ENCODE results near the gene LCP1.

LCP1 gene

GRCh38 chr13:46126552-46127357 is 55.2 kb downstream of the LCP1 start:
- DNase-seq (ENCODE audit: low spot score), result peak; percentile 81

- no peak for DNase-seq (ENCODE audit: low spot score)
These were observed 55.9 kb downstream of the LCP1 start for GRCh38 chr13:46126056-46126455.

- peak; percentile 40 for DNase-seq (ENCODE audit: low spot score)
These were observed 56.7 kb downstream of the LCP1 start for GRCh38 chr13:46124967-46125933.

GRCh38 chr13:46124531-46124966 is 57.4 kb downstream of the LCP1 start:
- DNase-seq (ENCODE audit: low spot score), result no peak

GRCh38 chr13:46122304-46122703 is 59.7 kb downstream of the LCP1 start:
- no peak for DNase-seq (ENCODE audit: low spot score)

- no peak for DNase-seq (ENCODE audit: low spot score)
These were observed 60.3 kb downstream of the LCP1 start for GRCh38 chr13:46121597-46122163.

DNA sequence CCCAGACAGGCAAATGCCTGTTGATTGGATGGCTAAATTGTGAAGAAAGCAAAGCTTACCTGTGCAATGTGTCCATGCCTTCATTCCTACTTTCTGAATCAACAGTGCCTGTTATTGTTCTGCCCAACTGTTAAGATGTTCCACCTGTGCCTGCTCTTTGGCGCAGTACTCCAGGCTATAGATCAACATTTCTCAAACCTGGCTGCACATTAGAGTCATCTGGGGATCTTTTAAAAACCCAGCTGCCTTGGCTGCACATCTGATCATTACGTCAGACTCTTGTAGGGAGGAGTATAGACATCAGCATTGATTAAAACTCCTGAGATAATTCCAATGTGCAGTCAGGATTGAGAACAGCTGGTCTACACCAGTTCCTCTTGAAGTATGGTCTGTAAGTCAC is 60.9 kb downstream of the LCP1 start:
- DNase-seq (ENCODE audit: low spot score), result no peak

GRCh38 chr13:46119883-46120614 is 61.9 kb downstream of the LCP1 start:
- DNase-seq (ENCODE audit: low spot score), result peak; percentile 60

GRCh38 chr13:46116653-46117502 is 65.1 kb downstream of the LCP1 start:
- DNase-seq (ENCODE audit: low spot score), result no peak

DNA sequence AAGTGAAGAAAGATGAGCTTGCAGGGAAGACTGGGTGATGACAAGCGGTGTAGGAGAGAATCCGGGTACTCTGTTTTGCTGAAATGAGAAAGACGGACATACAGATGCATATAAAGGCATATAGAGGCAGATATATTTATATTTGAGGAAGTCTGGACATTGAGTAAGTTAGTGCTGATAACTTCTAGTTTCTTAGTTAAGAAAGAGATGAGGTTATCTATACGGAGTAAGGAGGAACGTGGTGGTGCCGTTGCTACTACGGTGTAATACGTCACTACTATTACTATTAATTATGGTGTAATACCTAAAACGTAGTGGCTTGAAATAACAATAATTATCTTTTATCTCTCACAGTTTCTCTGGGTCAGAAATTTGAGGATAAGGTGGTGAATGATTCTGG is 67.4 kb downstream of the LCP1 start:
- no peak for DNase-seq (ENCODE audit: low spot score)

GRCh38 chr13:46113596-46113995 is 68.4 kb downstream of the LCP1 start:
- peak; percentile 92 for DNase-seq (ENCODE audit: low spot score)

GRCh38 chr13:46111151-46111550 is 70.8 kb downstream of the LCP1 start:
- no peak for DNase-seq (ENCODE audit: low spot score)

- DNase-seq (ENCODE audit: low spot score), result no peak
These were observed 72.5 kb downstream of the LCP1 start for GRCh38 chr13:46109451-46109850.

GRCh38 chr13:46106839-46107371 is 75.1 kb downstream of the LCP1 start:
- peak; percentile 32 for DNase-seq (ENCODE audit: low spot score)

DNA sequence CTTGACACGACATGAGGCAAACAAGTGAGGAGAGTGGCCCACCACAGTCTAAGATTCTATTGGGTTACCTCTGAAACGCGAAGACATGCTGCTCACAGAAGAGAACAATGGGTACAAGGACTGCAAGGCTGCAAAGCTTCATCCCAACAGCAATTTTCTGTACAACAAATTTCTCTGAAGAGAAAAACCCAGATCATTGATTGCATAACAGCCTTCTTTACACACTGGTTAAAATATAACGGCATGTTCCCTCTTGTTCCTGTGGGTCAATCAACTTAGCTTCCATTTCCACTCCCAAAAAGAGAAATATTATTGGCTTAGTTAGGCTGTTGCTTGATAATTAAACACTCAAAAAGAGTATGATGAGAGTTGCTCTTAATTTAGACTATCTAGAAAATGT is 77.1 kb downstream of the LCP1 start, which contains the start of gene CPB2:
Gene CPB2, minus strand, starts transcription at position 166 of the 400 bp plus-strand sequence. Its CDS starts 24 bp downstream, at position 142.
- no peak for DNase-seq (ENCODE audit: low spot score)

DNA sequence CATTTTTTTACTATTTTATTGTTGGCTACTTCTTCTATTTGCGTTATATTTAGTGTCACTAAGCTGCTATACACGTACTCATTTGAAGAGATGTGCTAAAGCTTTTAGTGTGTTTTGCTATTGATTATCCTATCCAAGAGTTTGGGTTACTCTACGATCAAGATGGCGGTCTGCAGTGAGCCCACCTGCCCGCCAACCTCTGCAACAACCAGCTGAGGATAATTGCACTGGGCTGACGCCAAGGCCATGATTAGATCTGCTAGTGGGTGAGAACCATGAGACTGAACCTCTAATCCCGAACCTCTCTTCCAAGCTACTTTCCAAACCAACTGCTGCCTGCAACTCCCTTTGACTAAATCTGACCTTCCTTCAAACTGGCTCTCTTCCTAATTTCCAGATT is 78.9 kb downstream of the LCP1 start:
- no peak for DNase-seq (ENCODE audit: low spot score)

DNA sequence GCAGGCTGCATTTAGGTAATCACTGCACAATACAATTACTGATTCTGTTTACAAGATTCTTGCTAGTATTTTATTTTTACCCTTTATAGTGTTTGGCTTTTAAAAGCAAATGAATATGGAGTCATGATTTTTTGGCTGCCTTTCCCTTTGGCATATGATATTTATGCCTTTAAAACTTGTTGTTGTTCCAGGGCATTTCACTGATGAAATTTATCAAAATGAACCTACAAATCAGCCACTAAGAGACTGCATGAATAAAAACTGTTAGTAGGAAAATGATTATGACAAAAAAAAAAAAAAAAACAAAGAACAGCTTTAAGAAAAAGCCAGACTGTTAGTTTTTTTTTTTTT is 79.7 kb downstream of the LCP1 start:
- DNase-seq (ENCODE audit: low spot score), result no peak

DNA sequence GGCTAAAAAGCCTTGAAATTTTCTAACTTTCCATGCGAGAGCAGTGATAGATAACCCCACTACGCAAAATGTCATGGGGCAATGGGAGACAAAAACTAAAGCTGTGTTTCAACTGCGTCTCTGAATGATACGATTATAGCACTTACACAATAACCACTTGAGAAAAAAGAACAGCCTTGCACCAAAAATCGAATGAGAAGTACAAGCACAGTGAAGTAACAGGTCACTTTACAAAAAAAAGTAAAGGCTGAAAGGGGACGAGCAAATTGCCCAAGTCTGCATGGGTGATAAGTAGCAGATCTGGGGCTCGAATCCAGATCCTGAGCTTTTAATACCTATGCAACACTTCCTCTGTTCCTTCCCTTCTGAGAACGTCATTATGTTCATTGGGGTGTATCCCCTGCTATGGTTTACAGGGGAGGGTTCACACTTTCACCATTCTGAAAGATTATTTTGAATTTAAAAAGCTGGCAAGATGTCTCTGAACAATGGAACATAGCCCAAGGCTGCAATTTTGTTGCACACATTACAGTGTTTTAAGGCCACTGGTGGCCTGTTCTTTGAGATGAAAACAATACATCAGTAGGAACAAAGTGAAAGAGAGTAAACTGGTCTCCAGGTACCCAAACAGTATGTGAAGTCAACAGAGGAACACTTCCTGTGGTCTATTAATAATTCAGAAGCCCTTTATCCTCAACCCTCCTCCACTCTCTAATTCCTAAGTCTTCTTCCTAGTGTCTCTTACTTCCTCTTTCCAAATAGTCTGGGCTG is 80.3 kb downstream of the LCP1 start:
- no peak for DNase-seq (ENCODE audit: low spot score)

- no peak for DNase-seq (ENCODE audit: low spot score)
These were observed 81.0 kb downstream of the LCP1 start for GRCh38 chr13:46101002-46101401.

Measured in kidney capillary endothelial cell (primary cell).